HG03439 (cell line): Measurements from ENCODE around the gene IKZF4.

Experiments used
- ATAC-seq: cut with Tn5 transposase; IDR thresholded peaks from one replicate; pipeline ENCODE4 v1.9.1; 2021; ENCODE audit warnings: mild to moderate bottlenecking, moderate library complexity; ENCODE audit not compliant: unreplicated experiment

IKZF4 gene

GRCh38 chr12:56081393-56082347 is 60.8 kb downstream of the IKZF4 start:
- ATAC-seq = no peak

- ATAC-seq = no peak
Observed at GRCh38 chr12:56082382-56082781, 61.5 kb downstream of the IKZF4 start.

- no peak for ATAC-seq
Observed at GRCh38 chr12:56082967-56083366, 62.1 kb downstream of the IKZF4 start.

GRCh38 chr12:56084958-56085543 is 64.2 kb downstream of the IKZF4 start:
- ATAC-seq = no peak

GRCh38 chr12:56086096-56086495 is 65.3 kb downstream of the IKZF4 start:
- no peak for ATAC-seq

GRCh38 chr12:56086608-56087007 is 65.8 kb downstream of the IKZF4 start:
- ATAC-seq = no peak

GRCh38 chr12:56087220-56087619 is 66.4 kb downstream of the IKZF4 start:
- no peak for ATAC-seq
